Cardiac fibroblast (primary cell): ENCODE data around the gene AP1S3.
"Not testable (repeated sequence)": the region's sequence is repeated elsewhere in the genome, so short reads cannot be mapped to it uniquely, and the experiment has no call there.

Source experiments
- DNase-seq, 2 donors: peaks; one replicate each; pipeline versions ENCODE4 v3.0.0 to v3.0.0-alpha.2; 2010; ENCODE audit warnings: low read depth in 2 of 2
- H3K4me3 ChIP-seq, 2 donors: replicated peaks in 1 of 2; 1 replicate in 1 of 2; 2 replicates in 1 of 2; pipeline ENCODE4 v1.5.1; 2011; ENCODE audit warnings: low read depth in 2 of 2, low read length in 2 of 2, mild to moderate bottlenecking in 2 of 2, moderate library complexity in 1 of 2
- CTCF ChIP-seq: IDR thresholded peaks from one replicate; pipeline ENCODE4 v1.5.1; 2011; ENCODE audit warnings: low read depth, mild to moderate bottlenecking, low read length, inconsistent platforms

The AP1S3 gene

GRCh38 chr2:223768179-223768578 lies 69.2 kb downstream of the AP1S3 start:
- no peak for TF ChIP-seq CTCF
- DNase-seq: no peak

GRCh38 chr2:223767341-223767740 lies 70.0 kb downstream of the AP1S3 start:
- TF ChIP-seq CTCF: no peak
- H3K4me3 ChIP-seq: no peak overlapping the region
- DNase-seq: no peak

More at GRCh38 chr2:223768179-223768578, 69.2 kb downstream of the AP1S3 start:
- no peak overlapping the region for H3K4me3 ChIP-seq

GRCh38 chr2:223765221-223765785 lies 72.1 kb downstream of the AP1S3 start:
- DNase-seq: peak in 1 of 2 donors; percentile 55
- no peak for TF ChIP-seq CTCF
- H3K4me3 ChIP-seq: no peak overlapping the region

- TF ChIP-seq CTCF: no peak
- H3K4me3 ChIP-seq: no peak overlapping the region
- no peak for DNase-seq
Measured at GRCh38 chr2:223764796-223765195, 72.6 kb downstream of the AP1S3 start.

- no peak for TF ChIP-seq CTCF
- H3K4me3 ChIP-seq: no peak overlapping the region
- peak; percentile 14 to 54 for DNase-seq
Measured at GRCh38 chr2:223762853-223763252, 74.5 kb downstream of the AP1S3 start.

- not testable (repeated sequence) for H3K4me3 ChIP-seq, DNase-seq
Measured at GRCh38 chr2:223761746-223762145, 75.6 kb downstream of the AP1S3 start.

- no peak for TF ChIP-seq CTCF
- H3K4me3 ChIP-seq: no peak overlapping the region
- DNase-seq: peak; percentile 57 to 89
Measured at GRCh38 chr2:223760838-223761502, 76.4 kb downstream of the AP1S3 start.
